K562 treated with DMSO at 1 percent for 4 hours (cell line): ENCODE results near the gene HNRNPH1. TPM values are rescaled to one million over a fixed set of nuclear protein-coding genes. Genes with fewer than 3 reads are reported as not detected.

Experiments used
- total RNA-seq: library from RNA; unstranded; fragments of 300-600 nt; gene quantifications from 2 replicates; pipeline ENCODE4 v1.2.3, GENCODE V29; 2022; ENCODE audit not compliant: insufficient read depth

The HNRNPH1 gene, protein sequence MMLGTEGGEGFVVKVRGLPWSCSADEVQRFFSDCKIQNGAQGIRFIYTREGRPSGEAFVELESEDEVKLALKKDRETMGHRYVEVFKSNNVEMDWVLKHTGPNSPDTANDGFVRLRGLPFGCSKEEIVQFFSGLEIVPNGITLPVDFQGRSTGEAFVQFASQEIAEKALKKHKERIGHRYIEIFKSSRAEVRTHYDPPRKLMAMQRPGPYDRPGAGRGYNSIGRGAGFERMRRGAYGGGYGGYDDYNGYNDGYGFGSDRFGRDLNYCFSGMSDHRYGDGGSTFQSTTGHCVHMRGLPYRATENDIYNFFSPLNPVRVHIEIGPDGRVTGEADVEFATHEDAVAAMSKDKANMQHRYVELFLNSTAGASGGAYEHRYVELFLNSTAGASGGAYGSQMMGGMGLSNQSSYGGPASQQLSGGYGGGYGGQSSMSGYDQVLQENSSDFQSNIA
- 182 and 260 TPM in 2 replicates for total RNA-seq

GRCh38 chr5:179623003-179623905, at the start of gene HNRNPH1:
Gene HNRNPH1 (minus strand): TSS chr5:179623671. CDS start chr5:179623133, 538 bp downstream.

Other genes with a start within 250 kb of the HNRNPH1 start
- 15.9 and 28.2 TPM in 2 replicates for gene RUFY1, start 73.1 kb downstream of the HNRNPH1 start, total RNA-seq
- not detected in 2 replicates for gene CBY3, start 57.4 kb upstream of the HNRNPH1 start, total RNA-seq
- 265 and 279 TPM in 2 replicates for gene CANX, start 75.3 kb upstream of the HNRNPH1 start, total RNA-seq
- 12.9 and 17.1 TPM in 2 replicates for gene MAML1, start 109.2 kb upstream of the HNRNPH1 start, total RNA-seq
- not detected in 2 replicates for gene LTC4S, start 170.3 kb upstream of the HNRNPH1 start, total RNA-seq
- 140 and 190 TPM in 2 replicates for gene MGAT4B, start 183.2 kb upstream of the HNRNPH1 start, total RNA-seq
- 416 and 448 TPM in 2 replicates for gene SQSTM1, start 197.2 kb upstream of the HNRNPH1 start, total RNA-seq
- gene MRNIP, start 235.1 kb upstream of the HNRNPH1 start, total RNA-seq, result 13.5 and 22.2 TPM in 2 replicates